Sigmoid colon (tissue), 7 donors: ENCODE results near the gene CHST14. TPM values are rescaled to one million over a fixed set of nuclear protein-coding genes. Genes with fewer than 3 reads are reported as not detected.

Experiments
- DNase-seq: peaks from one replicate; pipeline ENCODE4 v3.0.0-alpha.2; 2019
- H3K27ac ChIP-seq, 4 donors: fragments of 200-600 bp; sonication (generic); one replicate each; pipeline ENCODE4 v1.5.1; 2016 to 2019; ENCODE audit warnings: mild to moderate bottlenecking in 1 of 4
- H3K27me3 ChIP-seq, 3 donors: fragments of 200-600 bp; sonication (generic); one replicate each; pipeline ENCODE4 v1.5.1; 2019; ENCODE audit warnings: mild to moderate bottlenecking in 1 of 3
- H3K36me3 ChIP-seq, 4 donors: fragments of 200-600 bp; sonication (generic); one replicate each; pipeline ENCODE4 v1.5.1; 2016 to 2019
- H3K4me1 ChIP-seq, 4 donors: fragments of 200-600 bp; sonication (generic); one replicate each; pipeline ENCODE4 v1.5.1; 2017 to 2019
- H3K4me3 ChIP-seq, 4 donors: fragments of 200-600 bp; sonication (generic); one replicate each; pipeline ENCODE4 v1.5.1; 2017 to 2019; ENCODE audit warnings: mild to moderate bottlenecking in 2 of 4, moderate library complexity in 1 of 4
- H3K9me3 ChIP-seq, 4 donors: fragments of 200-600 bp in 3 of 4; sonication (generic) in 3 of 4; one replicate each; pipeline versions ENCODE4 v1.5.1 to v1.6.1; 2013 to 2019
- EP300 ChIP-seq, 4 donors: sonication (generic); formaldehyde crosslinking; IDR thresholded peaks; one replicate each; pipeline ENCODE4 v1.6.1; 2017; ENCODE audit warnings: antibody characterized with exemption in 4 of 4
- POLR2A ChIP-seq, 2 donors: fragments of 450-650 bp; IDR thresholded peaks; one replicate each; pipeline ENCODE4 v1.6.1; 2016; ENCODE audit warnings: antibody characterized with exemption in 2 of 2, mild to moderate bottlenecking in 2 of 2, moderate library complexity in 2 of 2
- POLR2AphosphoS5 ChIP-seq, 4 donors: sonication (generic); formaldehyde crosslinking; IDR thresholded peaks; one replicate each; pipeline ENCODE4 v1.6.1; 2017; ENCODE audit warnings: antibody characterized with exemption in 4 of 4
- WGBS, 2 donors: extraction: QIAGEN DNeasy Blood & Tissue Kit; methylation state at CpG; one replicate each; pipeline ENCODE4 v1.1.7; 2013; 5-methylcytosine and 5-hydroxymethylcytosine counted together
- intact Hi-C: fragments of 100-400 bp; cut with DNase I; formaldehyde crosslinking; loops from one replicate; pipeline ENCODE4 v1.15.1; 2023
- polyA plus RNA-seq, 3 donors: library from polyadenylated mRNA; stranded (reverse); fragments of 200-250 nt; gene quantifications; one replicate each; pipeline ENCODE4 v1.2.3, GENCODE V29; 2013
- total RNA-seq, 4 donors: library from RNA; depleted of rRNA; stranded (reverse); fragments of >200 nt; gene quantifications; one replicate each; pipeline ENCODE4 v1.1.0, GENCODE V29; 2016
- TF ChIP-seq, protein P1 (sequence below), 4 experiments: fragments of 450-650 bp in 3 of 4; fragments of 200-600 bp in 1 of 4; IDR thresholded peaks; one replicate each; pipeline ENCODE4 v1.5.1; 2016 to 2019; ENCODE audit warnings: antibody characterized with exemption in 4 of 4, mild to moderate bottlenecking in 3 of 4, moderate library complexity in 2 of 4
- donor health status: healthy with polysubstance abuse.
- donor health status: Bipolar disorder and iron deficiency.
- donor health status: healthy.

CHST14 gene, protein sequence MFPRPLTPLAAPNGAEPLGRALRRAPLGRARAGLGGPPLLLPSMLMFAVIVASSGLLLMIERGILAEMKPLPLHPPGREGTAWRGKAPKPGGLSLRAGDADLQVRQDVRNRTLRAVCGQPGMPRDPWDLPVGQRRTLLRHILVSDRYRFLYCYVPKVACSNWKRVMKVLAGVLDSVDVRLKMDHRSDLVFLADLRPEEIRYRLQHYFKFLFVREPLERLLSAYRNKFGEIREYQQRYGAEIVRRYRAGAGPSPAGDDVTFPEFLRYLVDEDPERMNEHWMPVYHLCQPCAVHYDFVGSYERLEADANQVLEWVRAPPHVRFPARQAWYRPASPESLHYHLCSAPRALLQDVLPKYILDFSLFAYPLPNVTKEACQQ
- total RNA-seq (10 to 100 TPM in 1 of 4 donors, 1 to 10 TPM in 3; 6.4 to 10.2 (median 7.4) TPM), polyA plus RNA-seq (1 to 10 TPM; 1.2 to 6.2 (median 1.2) TPM)

DNA sequence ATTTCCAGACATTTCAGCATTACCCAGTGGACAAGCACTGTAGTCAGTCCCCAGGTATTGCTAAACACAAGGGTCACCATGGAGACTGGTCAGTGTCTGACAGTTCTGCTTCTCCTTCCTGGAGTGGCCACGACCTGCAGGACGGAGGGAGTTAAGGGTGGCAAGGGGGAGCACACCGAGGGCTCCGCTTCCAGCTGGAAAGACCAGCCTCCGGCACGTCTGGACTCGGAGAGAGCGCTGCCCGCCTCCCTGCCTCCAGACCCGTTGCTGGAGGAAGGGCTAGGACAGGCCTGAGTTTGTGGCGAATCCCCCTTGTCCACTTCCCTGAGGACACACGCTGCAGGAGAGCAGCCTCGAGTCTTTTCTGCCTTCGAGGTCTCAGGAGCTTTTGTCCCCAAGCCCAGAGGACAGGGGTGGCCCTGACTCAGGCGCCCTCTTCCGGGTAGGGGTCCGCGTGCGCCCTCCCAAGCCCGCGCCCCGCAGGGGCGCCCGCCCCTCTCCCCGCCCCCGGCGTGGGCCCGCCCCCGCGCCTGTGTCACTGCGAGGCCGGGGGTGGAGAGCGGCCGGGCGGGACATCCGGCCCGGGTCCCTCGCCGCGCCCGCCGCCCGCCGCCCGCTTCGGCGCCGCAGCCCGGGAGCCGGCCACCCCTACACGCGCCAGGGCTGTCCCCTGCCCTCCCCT lies at the start of gene CHST14:
TSS of gene CHST14 (plus strand) at position 562 of the 682 bp plus-strand sequence. CDS start 230 bp downstream, outside the sequence.
- H3K4me1 ChIP-seq = peaks cover 0 to 22% (median 18%) of the 10 kb centered on the region in 4 donors
- H3K4me3 ChIP-seq = peak within 1 kb of the TSS; percentile 61 to 92 (median 82)
- no peak for TF ChIP-seq POLR2A (IDR thresholded peaks at IDR 0.05)
- peak in 3 of 4 donors; percentile 4 to 61 (median 55) for TF ChIP-seq POLR2AphosphoS5 (IDR thresholded peaks at IDR 0.05)
- peak; percentile 75 for DNase-seq
- H3K36me3 ChIP-seq = peaks cover 0 to 14% (median 8%) of the 10 kb centered on the region in 4 donors
- intact Hi-C loops = loop anchor here (2.0 to 5.0 kb wide), 3 partner anchors 30 to 97 kb away; partner anchors contain the start of genes BAHD1, CCDC32 and RPUSD2
- no peaks in the 10 kb centered on the region for H3K9me3 ChIP-seq
- H3K27me3 ChIP-seq = no peaks in the 10 kb centered on the region
- WGBS, 2 donors = 3 to 4% methylated on average over 52 of the region's 52 CpGs
- peak within 1 kb of the TSS; percentile 84 to 89 (median 88) for H3K27ac ChIP-seq

GRCh38 chr15:40421246-40422157 lies 49.3 kb upstream of the CHST14 start:
- H3K4me1 ChIP-seq = peaks cover 0 to 17% (median 10%) of the 10 kb centered on the region in 4 donors
- 9 to 19% methylated on average over 31 of the region's 31 CpGs for WGBS, 2 donors
- H3K36me3 ChIP-seq = peaks cover 0 to 19% (median 6%) of the 10 kb centered on the region in 4 donors
- H3K27ac ChIP-seq = no peak overlapping the region
- H3K27me3 ChIP-seq = no peaks in the 10 kb centered on the region
- intact Hi-C loops = loop anchor here (1.0 to 2.0 kb wide), 4 partner anchors 53 to 142 kb away; no protein-coding TSS in a partner anchor
- no peaks in the 10 kb centered on the region for H3K9me3 ChIP-seq
- DNase-seq = peak; percentile 85
- H3K4me3 ChIP-seq = no peak overlapping the region
- TF ChIP-seq, protein P1, sequence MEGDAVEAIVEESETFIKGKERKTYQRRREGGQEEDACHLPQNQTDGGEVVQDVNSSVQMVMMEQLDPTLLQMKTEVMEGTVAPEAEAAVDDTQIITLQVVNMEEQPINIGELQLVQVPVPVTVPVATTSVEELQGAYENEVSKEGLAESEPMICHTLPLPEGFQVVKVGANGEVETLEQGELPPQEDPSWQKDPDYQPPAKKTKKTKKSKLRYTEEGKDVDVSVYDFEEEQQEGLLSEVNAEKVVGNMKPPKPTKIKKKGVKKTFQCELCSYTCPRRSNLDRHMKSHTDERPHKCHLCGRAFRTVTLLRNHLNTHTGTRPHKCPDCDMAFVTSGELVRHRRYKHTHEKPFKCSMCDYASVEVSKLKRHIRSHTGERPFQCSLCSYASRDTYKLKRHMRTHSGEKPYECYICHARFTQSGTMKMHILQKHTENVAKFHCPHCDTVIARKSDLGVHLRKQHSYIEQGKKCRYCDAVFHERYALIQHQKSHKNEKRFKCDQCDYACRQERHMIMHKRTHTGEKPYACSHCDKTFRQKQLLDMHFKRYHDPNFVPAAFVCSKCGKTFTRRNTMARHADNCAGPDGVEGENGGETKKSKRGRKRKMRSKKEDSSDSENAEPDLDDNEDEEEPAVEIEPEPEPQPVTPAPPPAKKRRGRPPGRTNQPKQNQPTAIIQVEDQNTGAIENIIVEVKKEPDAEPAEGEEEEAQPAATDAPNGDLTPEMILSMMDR (IDR thresholded peaks at IDR 0.05) = peak; percentile 91 to 94 (median 92)
- TF ChIP-seq POLR2A (IDR thresholded peaks at IDR 0.05) (no peak), EP300 (IDR thresholded peaks at IDR 0.05) (no peak), POLR2AphosphoS5 (IDR thresholded peaks at IDR 0.05) (peak in 2 of 4 donors; percentile 54 to 56)

- no peak for DNase-seq
- H3K27ac ChIP-seq = no peak overlapping the region
- WGBS, 2 donors = 88 to 91% methylated on average over 6 of the region's 6 CpGs
- no peaks in the 10 kb centered on the region for H3K9me3 ChIP-seq
- no peaks in the 10 kb centered on the region for H3K36me3 ChIP-seq
- H3K4me1 ChIP-seq = peaks cover 0 to 17% (median 10%) of the 10 kb centered on the region in 4 donors
- H3K27me3 ChIP-seq = no peaks in the 10 kb centered on the region
- intact Hi-C loops = no loop called here
- H3K4me3 ChIP-seq = no peak overlapping the region
- TF ChIP-seq POLR2AphosphoS5 (IDR thresholded peaks at IDR 0.05) (no peak), EP300 (IDR thresholded peaks at IDR 0.05) (no peak), POLR2A (IDR thresholded peaks at IDR 0.05) (no peak)
- TF ChIP-seq, protein P1 (IDR thresholded peaks at IDR 0.05) = no peak
Measured at GRCh38 chr15:40424483-40425115, 46.2 kb upstream of the CHST14 start.

- 95 to 97% methylated on average over 5 of the region's 5 CpGs for WGBS, 2 donors
- H3K27me3 ChIP-seq = no peaks in the 10 kb centered on the region
- no peak overlapping the region for H3K27ac ChIP-seq
- TF ChIP-seq, protein P1 (IDR thresholded peaks at IDR 0.05) = no peak
- no peak for TF ChIP-seq POLR2AphosphoS5 (IDR thresholded peaks at IDR 0.05)
- no peak for TF ChIP-seq POLR2A (IDR thresholded peaks at IDR 0.05)
- no peak for TF ChIP-seq EP300 (IDR thresholded peaks at IDR 0.05)
- DNase-seq = no peak
- no peak overlapping the region for H3K4me3 ChIP-seq
- no peaks in the 10 kb centered on the region for H3K36me3 ChIP-seq
- intact Hi-C loops = no loop called here
- no peaks in the 10 kb centered on the region for H3K9me3 ChIP-seq
- H3K4me1 ChIP-seq = peaks cover 0 to 15% (median 10%) of the 10 kb centered on the region in 4 donors
Measured at GRCh38 chr15:40425681-40426080, 45.1 kb upstream of the CHST14 start.
